ENCODE measurements around the gene NR4A3. TPM values are rescaled to one million over a fixed set of nuclear protein-coding genes. Genes with fewer than 3 reads are reported as not detected.

Gene NR4A3
- total and polyA plus RNA-seq, 2 of the 13 experiments (the other 11 are each of a cell fraction or from before 2014, with no cell fraction given) = 0.02 to 0.09 TPM

GRCh38 chr9:99873531-99873930 lies 51.8 kb downstream of the NR4A3 start:
- Histone ChIP-seq H3K9me3 (ENCODE audit: low read length) (no peaks in the 10 kb centered on the region), H3K36me3 (replicated peaks in 1 of 2; ENCODE audit: control insufficient read depth in 1 of 2, insufficient read depth in 2 of 2, low read length in 2 of 2) (no peaks in the 10 kb centered on the region), H3K4me1 (ENCODE audit: insufficient read depth, low read length) (no peaks in the 10 kb centered on the region), H3K4me2 (ENCODE audit: low read depth, low read length) (no peak overlapping the region), H3K27me3 (ENCODE audit: control insufficient read depth in 1 of 2, insufficient read depth in 2 of 2, low read length in 2 of 2) (no peaks in the 10 kb centered on the region), H3K27ac (ENCODE audit: extremely low read length, insufficient read depth, low read length) (no peak overlapping the region), H4K20me1 (ENCODE audit: insufficient read depth, low read length) (no peaks in the 10 kb centered on the region), H3K9ac (ENCODE audit: insufficient read depth, low read depth, low read length) (no peak overlapping the region), H3K79me2 (ENCODE audit: insufficient read depth, low read length) (no peaks in the 10 kb centered on the region), H3K4me3 (replicated peaks in 1 of 3; ENCODE audit: insufficient read depth in 1 of 3, low read depth in 2 of 3, low read length in 3 of 3) (no peak overlapping the region), H2AFZ (ENCODE audit: low read length) (no peak overlapping the region)
- TF ChIP-seq ZNF570 (CRISPR knock-in tag; IDR thresholded peaks at IDR 0.05; ENCODE audit: borderline replicate concordance) = no peak
- TF ChIP-seq NR2F2 (IDR thresholded peaks at IDR 0.05; ENCODE audit: borderline replicate concordance, low read depth) = no peak
- TF ChIP-seq ZSCAN30 (CRISPR knock-in tag; IDR thresholded peaks at IDR 0.05) = no peak
- no peak for TF ChIP-seq PRDM10 (CRISPR knock-in tag; IDR thresholded peaks at IDR 0.05; ENCODE audit: low read depth)
- intact Hi-C loops (cut with micrococcal nuclease; ENCODE audit: unreplicated experiment) = no loop called here
- in situ Hi-C loops (cut with HindIII; ENCODE audit: extremely low pct_ligation_motif_present, low pct_unique_long_range_greater_than_20kb) = no loop called here
- DNase-seq (ENCODE audit: low spot score) (no peak), ATAC-seq (no peak), FAIRE-seq (no peak)
- CTCF ChIA-PET (ENCODE audit: low intra/inter-chr PET ratio, low total read pairs) = no interaction called here
- no TSS peak for BruUV-seq (replicated peaks)
- POLR2A ChIA-PET = no interaction called here
- WGBS (ENCODE audit: low lambda C conversion rate) = 9% methylated on average over 3 of the region's 3 CpGs

DNA sequence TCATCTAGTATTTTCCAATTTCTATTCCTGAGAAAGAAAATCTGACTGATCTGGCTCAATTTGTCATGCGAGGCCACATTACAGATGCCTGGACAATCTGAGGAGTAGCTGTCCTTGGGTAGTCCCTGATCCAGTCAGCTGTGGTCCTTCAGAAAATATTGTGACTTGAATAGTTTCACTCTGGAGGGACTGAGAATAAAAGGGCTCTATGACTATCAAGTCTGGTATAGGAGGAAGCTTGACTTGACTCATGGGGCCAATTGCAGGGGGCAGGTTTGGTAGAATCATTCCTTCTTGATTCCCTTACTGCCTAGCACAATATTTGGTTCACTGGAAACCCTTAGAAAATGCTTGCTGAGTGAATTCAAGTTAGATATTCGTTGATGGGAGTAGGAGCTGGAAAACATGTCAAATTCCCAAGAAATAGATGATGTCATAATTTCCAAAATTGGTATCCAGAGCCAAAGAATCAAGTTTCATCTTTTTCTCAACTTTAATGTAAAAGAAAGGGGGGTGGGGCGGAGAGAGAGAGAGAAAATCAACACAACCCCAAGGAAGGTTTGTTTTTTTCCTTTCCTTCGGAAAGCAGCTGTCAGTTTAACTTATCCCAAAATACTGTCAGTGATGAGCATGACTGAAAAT lies 52.4 kb downstream of the NR4A3 start:
- in situ Hi-C loops (cut with HindIII; ENCODE audit: extremely low pct_ligation_motif_present, low pct_unique_long_range_greater_than_20kb) = no loop called here
- Histone ChIP-seq H2AFZ (ENCODE audit: low read length) (no peak overlapping the region), H3K9ac (ENCODE audit: insufficient read depth, low read depth, low read length) (no peak overlapping the region), H4K20me1 (ENCODE audit: insufficient read depth, low read length) (no peaks in the 10 kb centered on the region), H3K27ac (ENCODE audit: extremely low read length, insufficient read depth, low read length) (no peak overlapping the region), H3K79me2 (ENCODE audit: insufficient read depth, low read length) (no peaks in the 10 kb centered on the region), H3K4me3 (replicated peaks in 1 of 3; ENCODE audit: insufficient read depth in 1 of 3, low read depth in 2 of 3, low read length in 3 of 3) (no peak overlapping the region), H3K4me2 (ENCODE audit: low read depth, low read length) (no peak overlapping the region), H3K9me3 (ENCODE audit: low read length) (no peaks in the 10 kb centered on the region), H3K4me1 (ENCODE audit: insufficient read depth, low read length) (no peaks in the 10 kb centered on the region), H3K27me3 (ENCODE audit: control insufficient read depth in 1 of 2, insufficient read depth in 2 of 2, low read length in 2 of 2) (no peaks in the 10 kb centered on the region), H3K36me3 (replicated peaks in 1 of 2; ENCODE audit: control insufficient read depth in 1 of 2, insufficient read depth in 2 of 2, low read length in 2 of 2) (no peaks in the 10 kb centered on the region)
- CTCF ChIA-PET (ENCODE audit: low intra/inter-chr PET ratio, low total read pairs) = no interaction called here
- no peak for DNase-seq (ENCODE audit: low spot score)
- POLR2A ChIA-PET = no interaction called here
- WGBS (ENCODE audit: low lambda C conversion rate) = 22% methylated on average over 4 of the region's 4 CpGs
- TF ChIP-seq NBN (conservative IDR thresholded peaks at IDR 0.05) (no peak), ATF7 (IDR thresholded peaks at IDR 0.05) (peak; percentile 93), ATF7 (CRISPR knock-in tag; IDR thresholded peaks at IDR 0.05) (no peak), ZNF567 (CRISPR knock-in tag; IDR thresholded peaks at IDR 0.05; ENCODE audit: borderline replicate concordance) (no peak), ZFAT (CRISPR knock-in tag; conservative IDR thresholded peaks at IDR 0.05) (no peak)
- intact Hi-C loops (cut with micrococcal nuclease; ENCODE audit: unreplicated experiment) = no loop called here
- no TSS peak for BruUV-seq (replicated peaks)
- no peak for FAIRE-seq
- ATAC-seq = no peak

Measured in HepG2 (cell line).